Testis (tissue), 3 donors: Measurements from ENCODE around the gene KIF3B. TPM values are rescaled to one million over a fixed set of nuclear protein-coding genes. Genes with fewer than 3 reads are reported as not detected.

Source experiments
- DNase-seq: peaks from one replicate; pipeline ENCODE4 v3.0.0-alpha.2; 2019
- H3K27ac ChIP-seq, 2 donors: fragments of 200-600 bp; sonication (generic); one replicate each; pipeline ENCODE4 v1.5.1; 2019
- H3K27me3 ChIP-seq: fragments of 200-600 bp; sonication (generic); one replicate; pipeline ENCODE4 v1.5.1; 2019
- H3K36me3 ChIP-seq: fragments of 200-600 bp; sonication (generic); one replicate; pipeline ENCODE4 v1.5.1; 2017; ENCODE audit warnings: low read depth; ENCODE audit errors: missing control alignments
- H3K4me1 ChIP-seq: fragments of 200-600 bp; sonication (generic); one replicate; pipeline ENCODE4 v1.5.1; 2019
- H3K4me3 ChIP-seq, 2 donors: fragments of 200-600 bp; sonication (generic); one replicate each; pipeline ENCODE4 v1.5.1; 2017 to 2019
- H3K9me3 ChIP-seq: fragments of 200-600 bp; sonication (generic); one replicate; pipeline ENCODE4 v1.5.1; 2017
- POLR2A ChIP-seq: fragments of 450-650 bp; IDR thresholded peaks from one replicate; pipeline ENCODE4 v1.6.1; 2017; ENCODE audit warnings: antibody characterized with exemption, mild to moderate bottlenecking, moderate library complexity
- WGBS, 2 donors: methylation state at CpG; one replicate each; pipeline ENCODE4 v1.1.5; 2018; 5-methylcytosine and 5-hydroxymethylcytosine counted together
- intact Hi-C: fragments of 100-400 bp; cut with DNase I; formaldehyde crosslinking; loops from one replicate; pipeline ENCODE4 v1.15.1; 2023; ENCODE audit warnings: low total_unique reads
- polyA plus RNA-seq: library from polyadenylated mRNA; stranded (reverse); fragments of 350-450 nt; fragmentation: Illumina TruSeq; extraction: RNeasy Lipid Tissue Mini Kit (QIAGEN cat#74804); gene quantifications from one replicate; pipeline ENCODE4 v1.2.3, GENCODE V29; 2014; ENCODE audit warnings: low read depth, low replicate concordance; ENCODE audit not compliant: insufficient read depth
- total RNA-seq, 2 donors: library from RNA; depleted of rRNA; stranded (reverse); fragments of >200 nt; gene quantifications; one replicate each; pipeline ENCODE4 v1.2.3, GENCODE V29; 2016
- TF ChIP-seq, protein P1 (sequence below), 3 experiments: fragments of 450-650 bp in 2 of 3; fragments of 200-600 bp in 1 of 3; sonication (generic) in 1 of 3; IDR thresholded peaks; one replicate each; pipeline ENCODE4 v1.5.1; 2016 to 2019; ENCODE audit warnings: antibody characterized with exemption in 3 of 3, mild to moderate bottlenecking in 2 of 3, moderate library complexity in 1 of 3

Gene KIF3B
- total and polyA plus RNA-seq, 3 donors from 2014 or later: 33.1 to 55.6 (median 41.2) TPM

DNA sequence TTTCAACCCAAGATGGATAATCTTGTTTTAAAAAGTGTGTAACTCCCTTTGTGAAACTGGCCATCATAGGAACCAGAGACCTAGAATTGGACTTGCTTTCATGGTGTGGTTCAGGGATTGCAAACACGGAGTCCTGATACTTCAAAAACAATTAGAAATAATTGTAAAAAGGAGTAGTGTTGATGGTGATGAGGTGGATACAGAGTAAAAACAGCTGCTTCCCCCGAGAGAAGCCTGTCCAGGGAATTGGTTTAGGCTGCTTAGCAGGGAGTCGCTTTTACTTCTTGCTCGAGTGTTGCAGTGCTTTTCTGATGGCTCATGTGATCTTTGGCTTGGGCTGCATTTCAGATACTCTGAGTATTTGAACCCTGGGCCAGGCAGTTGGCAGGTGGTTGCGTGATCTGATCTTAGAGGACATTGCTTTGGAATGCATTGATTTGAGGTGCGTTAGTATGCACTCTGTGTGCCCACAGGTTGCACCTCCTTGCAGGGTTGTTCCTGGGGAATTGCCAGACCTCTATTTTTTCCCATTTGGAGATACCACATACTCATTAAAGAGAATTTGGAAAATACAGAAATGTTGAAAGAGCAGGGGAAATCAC, 19.5 kb downstream of the KIF3B start:
- Histone ChIP-seq H3K27me3 (no peaks in the 10 kb centered on the region), H3K27ac (no peak overlapping the region), H3K4me1 (no peaks in the 10 kb centered on the region), H3K9me3 (no peaks in the 10 kb centered on the region), H3K36me3 (no peaks in the 10 kb centered on the region), H3K4me3 (no peak overlapping the region)
- 42 to 58% methylated on average over 6 of the region's 6 CpGs for WGBS, 2 donors
- DNase-seq: no peak
- intact Hi-C loops: no loop called here
- TF ChIP-seq, protein P1, sequence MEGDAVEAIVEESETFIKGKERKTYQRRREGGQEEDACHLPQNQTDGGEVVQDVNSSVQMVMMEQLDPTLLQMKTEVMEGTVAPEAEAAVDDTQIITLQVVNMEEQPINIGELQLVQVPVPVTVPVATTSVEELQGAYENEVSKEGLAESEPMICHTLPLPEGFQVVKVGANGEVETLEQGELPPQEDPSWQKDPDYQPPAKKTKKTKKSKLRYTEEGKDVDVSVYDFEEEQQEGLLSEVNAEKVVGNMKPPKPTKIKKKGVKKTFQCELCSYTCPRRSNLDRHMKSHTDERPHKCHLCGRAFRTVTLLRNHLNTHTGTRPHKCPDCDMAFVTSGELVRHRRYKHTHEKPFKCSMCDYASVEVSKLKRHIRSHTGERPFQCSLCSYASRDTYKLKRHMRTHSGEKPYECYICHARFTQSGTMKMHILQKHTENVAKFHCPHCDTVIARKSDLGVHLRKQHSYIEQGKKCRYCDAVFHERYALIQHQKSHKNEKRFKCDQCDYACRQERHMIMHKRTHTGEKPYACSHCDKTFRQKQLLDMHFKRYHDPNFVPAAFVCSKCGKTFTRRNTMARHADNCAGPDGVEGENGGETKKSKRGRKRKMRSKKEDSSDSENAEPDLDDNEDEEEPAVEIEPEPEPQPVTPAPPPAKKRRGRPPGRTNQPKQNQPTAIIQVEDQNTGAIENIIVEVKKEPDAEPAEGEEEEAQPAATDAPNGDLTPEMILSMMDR (IDR thresholded peaks at IDR 0.05): no peak
- TF ChIP-seq POLR2A: no peak

DNA sequence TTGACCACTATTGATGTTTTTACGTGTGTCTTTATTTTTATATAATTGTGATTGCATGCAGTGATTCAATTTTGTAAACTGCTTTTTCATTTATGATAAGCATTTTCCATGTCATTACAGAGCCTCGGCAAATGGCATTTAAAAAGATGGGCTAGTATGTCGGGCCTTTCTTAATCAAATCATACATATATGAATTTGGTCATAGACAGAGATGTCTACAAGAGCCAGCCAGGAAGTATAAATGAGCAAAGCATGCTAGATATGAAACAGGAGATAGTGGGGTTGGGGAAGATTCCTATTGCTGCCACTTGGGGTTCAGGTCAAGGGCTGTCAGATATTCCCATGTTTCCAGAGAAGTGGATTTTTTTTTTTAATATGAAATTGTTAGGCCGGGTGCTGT, 20.0 kb downstream of the KIF3B start:
- H3K27me3 ChIP-seq: no peaks in the 10 kb centered on the region
- TF ChIP-seq, protein P1 (IDR thresholded peaks at IDR 0.05): no peak
- TF ChIP-seq POLR2A: no peak
- peaks cover 4% of the 10 kb centered on the region for H3K4me1 ChIP-seq
- H3K36me3 ChIP-seq: no peaks in the 10 kb centered on the region
- H3K9me3 ChIP-seq: no peaks in the 10 kb centered on the region
- no peak for DNase-seq
- no peak overlapping the region for H3K27ac ChIP-seq
- H3K4me3 ChIP-seq: no peak overlapping the region
- 93 to 94% methylated on average over 4 of the region's 4 CpGs for WGBS, 2 donors
- intact Hi-C loops: no loop called here

DNA sequence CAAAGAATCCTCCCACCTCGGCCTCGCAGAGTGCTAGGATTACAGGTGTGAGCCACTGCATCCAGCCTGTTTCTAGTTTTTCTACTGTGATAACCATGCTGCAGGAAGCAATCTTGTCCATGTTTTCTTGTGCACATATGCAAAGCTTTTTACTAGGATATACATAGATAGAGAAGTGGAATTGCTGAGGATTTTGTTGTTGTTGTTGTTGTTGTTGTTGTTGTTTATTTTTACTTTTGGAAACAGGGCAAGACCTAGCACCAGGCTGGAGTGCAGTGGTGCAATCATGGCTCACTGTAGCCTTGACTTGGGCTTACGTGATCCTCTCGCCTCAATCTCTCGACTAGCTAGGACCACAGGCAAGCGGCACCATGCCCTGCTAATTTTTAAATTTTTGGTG, 23.2 kb downstream of the KIF3B start:
- no peak for DNase-seq
- intact Hi-C loops: no loop called here
- no peak for TF ChIP-seq POLR2A
- TF ChIP-seq, protein P1 (IDR thresholded peaks at IDR 0.05): no peak
- Histone ChIP-seq H3K4me1 (peaks cover 9% of the 10 kb centered on the region), H3K9me3 (no peaks in the 10 kb centered on the region), H3K27ac (no peak overlapping the region), H3K4me3 (no peak overlapping the region), H3K36me3 (no peaks in the 10 kb centered on the region), H3K27me3 (no peaks in the 10 kb centered on the region)
- WGBS, 2 donors: 89 to 96% methylated on average over 6 of the region's 6 CpGs

DNA sequence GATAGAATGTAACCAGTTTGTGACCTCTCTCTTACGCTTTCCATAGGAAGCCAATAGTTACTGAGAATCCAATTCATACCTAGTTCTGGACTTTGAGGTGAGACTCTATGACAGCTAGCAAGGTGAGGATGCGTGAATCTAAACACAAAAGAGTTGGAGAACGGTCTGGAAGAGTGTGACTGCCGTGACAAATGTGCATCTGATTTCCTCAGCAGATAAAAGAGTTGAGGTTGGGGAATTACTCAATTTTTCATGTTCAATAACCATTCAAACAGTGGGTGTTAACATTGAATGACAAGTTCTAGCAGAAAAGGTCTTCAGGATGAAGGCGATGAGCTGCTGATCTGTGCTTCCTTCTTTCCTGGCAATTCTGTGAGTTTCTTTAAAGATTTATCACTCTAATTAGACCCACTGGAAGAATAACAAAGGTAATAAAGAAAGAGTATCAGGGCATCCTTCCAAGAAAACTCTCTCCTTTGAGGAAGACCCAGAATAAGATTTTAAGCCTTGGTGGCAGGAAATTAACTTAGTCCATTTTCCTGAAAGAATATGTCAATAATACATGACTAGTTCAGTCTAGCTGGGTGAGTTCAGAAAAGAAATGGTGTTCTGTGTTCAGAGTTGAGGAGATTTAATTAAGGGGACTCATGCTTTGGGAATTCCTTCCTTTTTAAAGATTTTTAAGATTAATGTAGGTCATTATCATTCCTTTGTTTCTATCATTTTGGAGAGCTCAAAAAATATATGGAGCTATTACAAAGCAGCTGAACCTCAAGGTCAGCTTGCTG, 24.5 kb downstream of the KIF3B start:
- intact Hi-C loops: no loop called here
- H3K4me3 ChIP-seq: no peak overlapping the region
- TF ChIP-seq POLR2A: no peak
- TF ChIP-seq, protein P1 (IDR thresholded peaks at IDR 0.05): no peak
- H3K36me3 ChIP-seq: no peaks in the 10 kb centered on the region
- DNase-seq: no peak
- no peaks in the 10 kb centered on the region for H3K27me3 ChIP-seq
- no peaks in the 10 kb centered on the region for H3K9me3 ChIP-seq
- H3K27ac ChIP-seq: no peak overlapping the region
- H3K4me1 ChIP-seq: peaks cover 9% of the 10 kb centered on the region
- 83 to 90% methylated on average over 5 of the region's 5 CpGs for WGBS, 2 donors

DNA sequence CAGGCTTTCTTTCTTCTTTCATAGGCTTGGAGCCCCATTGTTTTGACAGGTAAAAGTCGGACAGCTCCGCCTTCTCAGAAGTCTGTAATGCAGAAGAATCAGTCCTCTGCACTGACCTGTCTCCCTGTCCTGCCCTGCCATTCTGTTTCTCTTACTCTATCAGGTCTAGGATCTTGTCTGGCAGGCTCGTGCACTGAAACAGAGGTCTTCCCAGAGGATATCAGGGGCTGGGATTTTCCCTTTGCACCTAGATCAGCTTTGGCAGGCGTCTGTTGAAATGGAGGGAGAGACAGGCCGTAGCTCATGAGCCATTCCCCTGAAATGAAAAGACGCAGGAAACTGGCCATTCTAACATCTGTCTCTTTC, 25.0 kb downstream of the KIF3B start:
- H3K4me3 ChIP-seq: no peak overlapping the region
- H3K4me1 ChIP-seq: peaks cover 9% of the 10 kb centered on the region
- H3K27ac ChIP-seq: no peak overlapping the region
- no peaks in the 10 kb centered on the region for H3K36me3 ChIP-seq
- intact Hi-C loops: no loop called here
- H3K27me3 ChIP-seq: no peaks in the 10 kb centered on the region
- H3K9me3 ChIP-seq: no peaks in the 10 kb centered on the region
- 69 to 75% methylated on average over 6 of the region's 6 CpGs for WGBS, 2 donors
- no peak for DNase-seq
- TF ChIP-seq POLR2A: no peak
- TF ChIP-seq, protein P1 (IDR thresholded peaks at IDR 0.05): no peak
